GM10266 (cell line): ENCODE results near the gene TBC1D23.

ENCODE experiments used
- DNase-seq: peaks from one replicate; pipeline ENCODE4 v3.0.0; 2012; ENCODE audit errors: extremely low spot score
- CTCF ChIP-seq: IDR thresholded peaks from 2 replicates; pipeline ENCODE4 v1.5.1; 2012; ENCODE audit warnings: mild to moderate bottlenecking, low read depth; ENCODE audit not compliant: control insufficient read depth, insufficient read depth; ENCODE audit errors: missing control alignments

Gene TBC1D23

DNA sequence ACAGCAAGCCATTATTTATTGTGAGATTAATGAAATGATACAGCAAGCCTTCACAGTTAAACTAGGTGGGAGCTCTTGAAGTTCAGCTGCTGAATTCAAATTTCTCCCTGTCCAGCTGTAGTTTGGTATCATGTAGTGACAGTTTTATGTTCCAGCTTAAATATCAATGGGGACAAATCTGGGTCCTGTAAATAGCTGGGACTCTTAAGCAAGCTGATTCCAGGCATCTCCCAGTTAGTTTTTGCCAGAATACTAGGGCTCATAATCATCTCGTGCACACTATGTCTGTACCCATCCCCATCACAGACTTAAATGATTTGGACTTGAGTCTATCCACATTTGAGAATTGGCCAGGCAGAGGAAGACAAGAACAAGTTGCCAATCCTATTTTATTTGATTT is 45.9 kb downstream of the TBC1D23 start:
- no peak for DNase-seq
- TF ChIP-seq CTCF = no peak

- no peak for TF ChIP-seq CTCF
- DNase-seq = no peak
These were observed 49.7 kb downstream of the TBC1D23 start for GRCh38 chr3:100310355-100310965.

GRCh38 chr3:100311011-100311410 is 50.2 kb downstream of the TBC1D23 start:
- DNase-seq = no peak
- no peak for TF ChIP-seq CTCF

- DNase-seq = peak; percentile 45
- TF ChIP-seq CTCF = peak; percentile 62
These were observed 55.9 kb downstream of the TBC1D23 start for GRCh38 chr3:100316641-100317069.

- no peak for TF ChIP-seq CTCF
- DNase-seq = peak; percentile 52
These were observed 57.1 kb downstream of the TBC1D23 start for GRCh38 chr3:100317912-100318311.

DNA sequence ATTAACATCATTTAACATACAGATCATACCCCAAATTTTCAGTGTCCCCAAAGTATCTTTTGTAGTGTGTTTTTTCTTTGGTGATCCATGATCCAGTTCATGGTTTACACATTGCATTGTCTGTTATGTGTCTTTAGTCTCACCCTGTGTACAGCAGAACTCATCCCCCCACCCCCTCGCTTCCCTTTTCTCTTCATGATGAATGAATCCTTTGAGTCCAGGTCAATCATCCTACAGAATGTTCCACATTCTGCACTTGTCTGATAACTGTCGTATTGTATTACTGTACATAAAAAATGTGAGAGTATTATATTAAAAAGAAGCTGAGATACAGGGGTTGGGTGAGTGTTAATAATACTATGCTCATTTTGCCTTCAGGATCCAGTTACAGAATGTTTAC is 59.2 kb downstream of the TBC1D23 start:
- DNase-seq = no peak
- TF ChIP-seq CTCF = no peak

- no peak for TF ChIP-seq CTCF
These were observed 63.3 kb downstream of the TBC1D23 start for GRCh38 chr3:100324044-100324443.

More at GRCh38 chr3:100324044-100324443, 63.3 kb downstream of the TBC1D23 start:
- DNase-seq = no peak
